Right lobe of liver (tissue), 6 donors: ENCODE results near the gene DOK5. TPM values are rescaled to one million over a fixed set of nuclear protein-coding genes. Genes with fewer than 3 reads are reported as not detected.

Source experiments
- ATAC-seq, 4 donors: fragments of 200-7000 bp; cut with Tn5 transposase; one replicate each; pipeline ENCODE4 v1.9.1; 2020; ENCODE audit warnings: mild to moderate bottlenecking in 4 of 4, moderate library complexity in 4 of 4
- DNase-seq, 3 donors: peaks; one replicate each; pipeline ENCODE4 v3.0.0-alpha.2; 2020
- H3K27ac ChIP-seq, 3 donors: fragments of 200-600 bp; one replicate each; pipeline ENCODE4 v1.8.0; 2022
- H3K27me3 ChIP-seq, 2 donors: fragments of 200-600 bp; one replicate each; pipeline ENCODE4 v1.8.0; 2022
- H3K36me3 ChIP-seq, 4 donors: fragments of 200-600 bp; sonication (generic) in 1 of 4; one replicate each; pipeline versions ENCODE4 v1.5.1 to v1.8.0; 2017 to 2022; ENCODE audit warnings: control low read depth in 1 of 4
- H3K4me1 ChIP-seq, 4 donors: fragments of 200-600 bp; sonication (generic) in 1 of 4; one replicate each; pipeline versions ENCODE4 v1.5.1 to v1.8.0; 2017 to 2022; ENCODE audit warnings: control low read depth in 1 of 4
- H3K4me3 ChIP-seq, 3 donors: fragments of 200-600 bp; one replicate each; pipeline ENCODE4 v1.8.0; 2022
- H3K9me3 ChIP-seq, 4 donors: fragments of 200-600 bp; sonication (generic) in 1 of 4; one replicate each; pipeline versions ENCODE4 v1.5.1 to v1.8.0; 2017 to 2022; ENCODE audit warnings: control low read depth in 1 of 4
- CTCF ChIP-seq, 4 donors: fragments of 200-600 bp in 3 of 4; fragments of 450-650 bp in 1 of 4; IDR thresholded peaks; one replicate each; pipeline versions ENCODE4 v1.5.1 to v1.8.0; 2016 to 2022; ENCODE audit warnings: antibody characterized with exemption in 4 of 4, mild to moderate bottlenecking in 2 of 4
- POLR2A ChIP-seq: fragments of 450-650 bp; IDR thresholded peaks from one replicate; pipeline ENCODE4 v1.6.1; 2017; ENCODE audit warnings: antibody characterized with exemption, mild to moderate bottlenecking
- WGBS: methylation state at CpG from one replicate; pipeline ENCODE4 v1.1.6; 2018; ENCODE audit warnings: low coverage, low lambda C conversion rate; ENCODE audit not compliant: insufficient coverage; ENCODE audit errors: missing lambda C conversion rate; 5-methylcytosine and 5-hydroxymethylcytosine counted together
- intact Hi-C, 2 donors: fragments of 100-400 bp; cut with DNase I; formaldehyde crosslinking; loops; one replicate each; pipeline versions ENCODE4 v1.11.2 to v1.14.1; 2022
- total RNA-seq, 6 experiments: library from RNA; depleted of rRNA in 2 of 6; stranded (reverse); fragments of >200 nt in 2 of 6; fragmentation: NEBNext Ultra II Directional in 3 of 6; extraction: Animal tissue kit (Norgen Biotek cat#: 25700) in 3 of 6; gene quantifications; one replicate each; pipeline versions ENCODE4 v1.1.0 to v1.2.4, GENCODE V29; 2016 to 2023
- donor health status: DM: no; HTN: yes; CAD: no.
- donor health status: DM: no; HTN: no; CAD: no.
- donor health status: DM: no; HTN: no; CAD: no.
- donor health status: DM: no; HTN: yes; CAD: no.
- donor health status: DM: no; HTN: yes; CAD: no.

Gene DOK5
- total RNA-seq, 6 experiments from 2014 or later: 0.43 to 0.69 TPM; not detected in 4

GRCh38 chr20:54625497-54625896, 150.1 kb downstream of the DOK5 start:
- ATAC-seq (no peak), DNase-seq (no peak)
- Histone ChIP-seq H3K27ac (no peak overlapping the region), H3K4me1 (no peaks in the 10 kb centered on the region), H3K27me3 (no peaks in the 10 kb centered on the region), H3K9me3 (no peaks in the 10 kb centered on the region), H3K4me3 (no peak overlapping the region), H3K36me3 (no peaks in the 10 kb centered on the region)
- TF ChIP-seq CTCF (IDR thresholded peaks at IDR 0.05) (no peak), POLR2A (no peak)
- intact Hi-C loops: no loop called here
- WGBS: 67% methylated on average over 1 of the region's 1 CpG

GRCh38 chr20:54626126-54626525, 150.7 kb downstream of the DOK5 start:
- H3K36me3 ChIP-seq: no peaks in the 10 kb centered on the region
- no peaks in the 10 kb centered on the region for H3K4me1 ChIP-seq
- ATAC-seq (no peak), DNase-seq (no peak)
- no peak overlapping the region for H3K4me3 ChIP-seq
- no peak for TF ChIP-seq CTCF (IDR thresholded peaks at IDR 0.05)
- TF ChIP-seq POLR2A: no peak
- intact Hi-C loops: no loop called here
- 76% methylated on average over 5 of the region's 5 CpGs for WGBS
- no peak overlapping the region for H3K27ac ChIP-seq
- no peaks in the 10 kb centered on the region for H3K27me3 ChIP-seq
- H3K9me3 ChIP-seq: no peaks in the 10 kb centered on the region

GRCh38 chr20:54629632-54630031, 154.2 kb downstream of the DOK5 start:
- WGBS: 77% methylated on average over 4 of the region's 4 CpGs
- no peaks in the 10 kb centered on the region for H3K4me1 ChIP-seq

GRCh38 chr20:54630582-54630981, 155.2 kb downstream of the DOK5 start:
- Histone ChIP-seq H3K4me3 (no peak overlapping the region), H3K4me1 (no peaks in the 10 kb centered on the region), H3K27me3 (no peaks in the 10 kb centered on the region), H3K36me3 (no peaks in the 10 kb centered on the region), H3K9me3 (no peaks in the 10 kb centered on the region), H3K27ac (no peak overlapping the region)
- 59% methylated on average over 4 of the region's 4 CpGs for WGBS
- ATAC-seq (no peak), DNase-seq (no peak)
- intact Hi-C loops: no loop called here
- TF ChIP-seq CTCF (IDR thresholded peaks at IDR 0.05) (no peak), POLR2A (no peak)

More at GRCh38 chr20:54629632-54630031, 154.2 kb downstream of the DOK5 start:
- Histone ChIP-seq H3K9me3 (no peaks in the 10 kb centered on the region), H3K27me3 (no peaks in the 10 kb centered on the region), H3K27ac (no peak overlapping the region), H3K4me3 (no peak overlapping the region), H3K36me3 (no peaks in the 10 kb centered on the region)
- DNase-seq (no peak), ATAC-seq (no peak)
- TF ChIP-seq POLR2A (no peak), CTCF (IDR thresholded peaks at IDR 0.05) (no peak)
- intact Hi-C loops: no loop called here

GRCh38 chr20:54631059-54631458, 155.7 kb downstream of the DOK5 start:
- TF ChIP-seq POLR2A (no peak), CTCF (IDR thresholded peaks at IDR 0.05) (no peak)
- Histone ChIP-seq H3K9me3 (no peaks in the 10 kb centered on the region), H3K27me3 (no peaks in the 10 kb centered on the region), H3K36me3 (no peaks in the 10 kb centered on the region), H3K27ac (no peak overlapping the region), H3K4me3 (no peak overlapping the region), H3K4me1 (no peaks in the 10 kb centered on the region)
- no peak for ATAC-seq
- no peak for DNase-seq
- WGBS: 79% methylated on average over 3 of the region's 3 CpGs
- intact Hi-C loops: no loop called here
